Coronary artery (tissue), 2 donors: ENCODE results near the gene KPNB1.

Experiments
- DNase-seq: peaks from one replicate; pipeline ENCODE4 v3.0.0-alpha.2; 2017; ENCODE audit warnings: low spot score
- H3K27ac ChIP-seq, 2 donors: fragments of 200-600 bp; sonication (generic); one replicate each; pipeline ENCODE4 v1.5.1; 2016 to 2019
- H3K4me3 ChIP-seq: fragments of 200-600 bp; sonication (generic); 2 replicates; pipeline ENCODE4 v1.5.1; 2016; ENCODE audit warnings: mild to moderate bottlenecking, moderate library complexity
- CTCF ChIP-seq: fragments of 200-600 bp; sonication (generic); IDR thresholded peaks from one replicate; pipeline ENCODE4 v1.5.1; 2019; ENCODE audit warnings: antibody characterized with exemption

The KPNB1 gene

GRCh38 chr17:47615766-47616424 lies 33.8 kb upstream of the KPNB1 start:
- no peak for DNase-seq
- H3K27ac ChIP-seq = no peak overlapping the region

GRCh38 chr17:47618410-47618809 lies 31.3 kb upstream of the KPNB1 start:
- DNase-seq = no peak
- no peak for TF ChIP-seq CTCF
- H3K27ac ChIP-seq = no peak overlapping the region
- no peak overlapping the region for H3K4me3 ChIP-seq

More at GRCh38 chr17:47615766-47616424, 33.8 kb upstream of the KPNB1 start:
- TF ChIP-seq CTCF = peak; percentile 42
- H3K4me3 ChIP-seq = no peak overlapping the region

GRCh38 chr17:47620503-47621245 lies 29.0 kb upstream of the KPNB1 start:
- TF ChIP-seq CTCF = no peak
- Histone ChIP-seq H3K27ac (peak overlapping the region in 1 of 2 donors; percentile 10), H3K4me3 (no peak overlapping the region)
- DNase-seq = no peak

- H3K4me3 ChIP-seq = peak overlapping the region; percentile 26
- peak overlapping the region in 1 of 2 donors; percentile 68 for H3K27ac ChIP-seq
- DNase-seq = no peak
- no peak for TF ChIP-seq CTCF
These were observed 28.2 kb upstream of the KPNB1 start for GRCh38 chr17:47621293-47622179.

GRCh38 chr17:47622180-47622549 lies 27.6 kb upstream of the KPNB1 start:
- no peak for TF ChIP-seq CTCF
- DNase-seq = no peak
- Histone ChIP-seq H3K4me3 (no peak overlapping the region), H3K27ac (no peak overlapping the region)

GRCh38 chr17:47624727-47625068 lies 25.0 kb upstream of the KPNB1 start:
- no peak for DNase-seq
- no peak overlapping the region for H3K27ac ChIP-seq
- H3K4me3 ChIP-seq = no peak overlapping the region
- TF ChIP-seq CTCF = no peak
